Frontal cortex (tissue), 4 donors: ENCODE measurements around the gene AMPD3. TPM values are rescaled to one million over a fixed set of nuclear protein-coding genes. Genes with fewer than 3 reads are reported as not detected.
A peak's percentile ranks its signal among the peaks of the same experiment; 100 is the strongest.

Source experiments
- DNase-seq, 2 donors: peaks; one replicate each; pipeline ENCODE4 v3.0.0; 2012; ENCODE audit warnings: low spot score in 2 of 2
- FAIRE-seq: peaks from 2 replicates; lab custom pipeline; 2012; peaks lifted over from hg19 to GRCh38; lab: Jason Lieb, UNC
- total RNA-seq: library from RNA; depleted of rRNA; stranded (reverse); fragments of >200 nt; gene quantifications from one replicate; pipeline ENCODE4 v1.2.3, GENCODE V29; 2014
- donor health status: control.
- donor health status: control.
- donor health status: control.

AMPD3 gene
- 0.82 TPM for total RNA-seq

- DNase-seq (no peak), FAIRE-seq (no peak)
These were observed at the start of gene AMPD3 for GRCh38 chr11:10454878-10455631. Gene AMPD3, plus strand, starts transcription at chr11:10455264. Its CDS starts 6,256 bp downstream, at chr11:10461520.

- DNase-seq = peak; percentile 24 to 70
- peak; percentile 88 for FAIRE-seq
These were observed 49.0 kb upstream of the AMPD3 start for GRCh38 chr11:10405865-10406592.

- DNase-seq = no peak
- FAIRE-seq = no peak
These were observed 48.0 kb upstream of the AMPD3 start for GRCh38 chr11:10407055-10407454.

GRCh38 chr11:10407749-10408685 lies 47.0 kb upstream of the AMPD3 start:
- FAIRE-seq = no peak
- DNase-seq = no peak

GRCh38 chr11:10409207-10409661 lies 45.8 kb upstream of the AMPD3 start:
- FAIRE-seq = no peak
- no peak for DNase-seq

- DNase-seq (no peak), FAIRE-seq (no peak)
These were observed 44.8 kb upstream of the AMPD3 start for GRCh38 chr11:10410106-10410843.

GRCh38 chr11:10410844-10411200 lies 44.2 kb upstream of the AMPD3 start:
- no peak for DNase-seq
- FAIRE-seq = no peak

- no peak for FAIRE-seq
These were observed 42.8 kb upstream of the AMPD3 start for GRCh38 chr11:10412266-10412665.

GRCh38 chr11:10413268-10413667 lies 41.8 kb upstream of the AMPD3 start:
- DNase-seq (no peak), FAIRE-seq (no peak)

More at GRCh38 chr11:10412266-10412665, 42.8 kb upstream of the AMPD3 start:
- DNase-seq = no peak

GRCh38 chr11:10414181-10414580 lies 40.9 kb upstream of the AMPD3 start:
- FAIRE-seq (no peak), DNase-seq (no peak)

- FAIRE-seq (no peak), DNase-seq (no peak)
These were observed 40.4 kb upstream of the AMPD3 start for GRCh38 chr11:10414659-10415058.

GRCh38 chr11:10415817-10416392 lies 39.2 kb upstream of the AMPD3 start:
- FAIRE-seq = no peak
- no peak for DNase-seq

- no peak for FAIRE-seq
These were observed 36.7 kb upstream of the AMPD3 start for GRCh38 chr11:10418259-10418949.

GRCh38 chr11:10418950-10419310 lies 36.1 kb upstream of the AMPD3 start:
- FAIRE-seq (no peak), DNase-seq (no peak)

More at GRCh38 chr11:10418259-10418949, 36.7 kb upstream of the AMPD3 start:
- DNase-seq = no peak

GRCh38 chr11:10426475-10426874 lies 28.6 kb upstream of the AMPD3 start:
- DNase-seq (no peak), FAIRE-seq (no peak)

- FAIRE-seq (no peak), DNase-seq (no peak)
These were observed 26.6 kb upstream of the AMPD3 start for GRCh38 chr11:10428453-10428852.

GRCh38 chr11:10429526-10429925 lies 25.5 kb upstream of the AMPD3 start:
- no peak for DNase-seq
- FAIRE-seq = no peak

- no peak for DNase-seq
- no peak for FAIRE-seq
These were observed 22.6 kb upstream of the AMPD3 start for GRCh38 chr11:10432493-10432892.

- DNase-seq = no peak
- no peak for FAIRE-seq
These were observed 22.1 kb upstream of the AMPD3 start for GRCh38 chr11:10432971-10433370.
